HG02885 (cell line): ENCODE measurements around the gene SAMD11.
"Not testable (repeated sequence)": the region's sequence is repeated elsewhere in the genome, so short reads cannot be mapped to it uniquely, and the experiment has no call there.

Experiments
- ATAC-seq: cut with Tn5 transposase; IDR thresholded peaks from one replicate; pipeline ENCODE4 v1.9.1; 2021; ENCODE audit warnings: mild to moderate bottlenecking; ENCODE audit not compliant: unreplicated experiment, poor library complexity

SAMD11 gene

DNA sequence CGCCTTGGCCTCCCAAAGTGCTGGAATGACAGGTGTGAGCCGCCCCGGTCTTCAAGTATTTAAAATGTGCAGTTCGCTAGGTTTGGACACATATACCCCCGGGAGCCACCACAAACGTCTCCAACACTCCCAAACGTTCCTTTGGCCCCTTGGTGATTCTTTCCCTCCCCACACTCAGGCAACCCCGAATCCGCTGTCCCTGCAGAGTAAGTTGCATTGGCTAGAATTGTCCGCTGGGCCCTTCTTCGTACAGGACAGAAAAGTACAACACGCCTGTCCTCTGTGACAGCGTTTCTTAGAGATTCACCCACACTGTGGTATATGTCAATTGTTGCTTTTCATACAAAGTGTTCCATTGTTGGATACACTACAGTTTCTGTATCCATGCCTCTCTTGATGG is 61.4 kb downstream of the SAMD11 start:
- ATAC-seq = no peak

DNA sequence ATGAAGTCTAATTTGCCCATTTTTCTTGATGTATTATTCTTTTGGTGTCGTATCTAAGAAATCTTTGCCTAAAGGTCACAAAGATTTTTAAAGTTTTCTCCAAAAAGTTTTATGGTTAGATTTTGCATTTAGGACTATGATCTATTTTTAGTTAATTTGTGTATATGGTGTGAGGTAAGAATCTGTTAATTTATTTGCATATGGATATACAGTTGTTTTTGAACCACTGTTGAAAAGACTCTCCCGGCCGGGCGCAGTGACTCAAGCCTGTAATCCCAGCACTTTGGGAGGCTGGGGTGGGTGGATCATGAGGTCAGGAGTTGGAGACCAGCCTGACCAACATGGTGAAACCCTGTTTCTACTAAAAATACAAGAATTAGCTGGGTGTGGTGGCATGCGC is 64.3 kb downstream of the SAMD11 start:
- ATAC-seq = not testable (repeated sequence)

DNA sequence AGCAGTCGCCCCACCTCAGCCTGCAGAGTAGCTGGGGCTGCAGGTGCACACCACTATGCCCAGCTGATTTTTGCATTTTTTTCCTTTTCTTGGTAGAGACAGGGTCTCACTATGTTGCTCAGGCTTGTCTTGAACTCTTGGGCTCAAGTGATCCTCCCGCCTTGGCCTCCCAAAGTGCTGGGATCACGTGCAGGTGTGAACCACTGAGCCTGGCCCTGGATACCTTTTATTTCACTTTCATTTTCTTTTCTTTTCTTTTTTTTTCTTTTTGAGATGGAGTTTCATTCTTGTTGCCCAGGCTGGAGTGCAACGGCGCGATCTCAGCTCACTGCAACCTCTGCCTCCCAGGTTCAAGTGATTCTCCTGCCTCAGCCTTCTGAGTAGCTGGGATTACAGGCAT is 67.6 kb downstream of the SAMD11 start:
- not testable (repeated sequence) for ATAC-seq

DNA sequence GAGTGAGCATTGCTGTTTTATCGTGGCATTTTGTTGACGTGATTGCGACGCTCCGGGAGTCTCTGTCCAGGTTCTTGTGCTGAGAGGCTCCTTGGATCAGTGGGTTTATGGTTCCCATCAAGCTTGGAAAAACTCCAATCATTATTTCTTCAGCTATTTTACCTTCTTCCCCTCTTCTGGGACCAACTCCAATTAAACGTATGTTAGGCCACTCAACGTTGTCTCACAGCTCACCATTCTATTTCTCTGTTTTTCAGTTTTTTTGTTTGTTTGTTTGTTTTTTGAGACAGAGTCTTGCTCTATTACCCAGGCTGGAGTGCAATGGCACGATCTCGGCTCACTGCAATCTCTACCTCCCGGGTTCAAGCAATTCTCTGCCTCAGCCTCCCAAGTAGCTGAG is 68.2 kb downstream of the SAMD11 start:
- ATAC-seq = no peak

DNA sequence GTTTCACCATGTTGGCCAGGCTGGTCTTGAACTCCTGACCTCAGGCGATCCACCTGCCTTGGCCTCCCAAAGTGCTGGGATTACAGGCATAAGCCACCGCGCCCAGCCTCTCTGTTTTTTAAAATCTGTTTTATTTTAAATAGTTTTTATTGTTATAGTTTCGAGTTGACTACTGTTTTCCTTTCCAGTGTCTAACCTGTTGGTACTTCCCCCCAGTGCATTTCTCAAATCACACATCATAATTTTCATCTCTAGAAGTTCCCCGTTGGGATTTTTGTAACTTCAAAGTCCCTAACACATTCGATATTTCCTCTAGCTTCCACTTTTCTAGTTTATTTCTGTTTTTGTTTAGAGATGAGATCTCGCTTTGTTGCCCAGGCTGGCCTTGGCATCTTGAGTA is 68.6 kb downstream of the SAMD11 start:
- no peak for ATAC-seq

DNA sequence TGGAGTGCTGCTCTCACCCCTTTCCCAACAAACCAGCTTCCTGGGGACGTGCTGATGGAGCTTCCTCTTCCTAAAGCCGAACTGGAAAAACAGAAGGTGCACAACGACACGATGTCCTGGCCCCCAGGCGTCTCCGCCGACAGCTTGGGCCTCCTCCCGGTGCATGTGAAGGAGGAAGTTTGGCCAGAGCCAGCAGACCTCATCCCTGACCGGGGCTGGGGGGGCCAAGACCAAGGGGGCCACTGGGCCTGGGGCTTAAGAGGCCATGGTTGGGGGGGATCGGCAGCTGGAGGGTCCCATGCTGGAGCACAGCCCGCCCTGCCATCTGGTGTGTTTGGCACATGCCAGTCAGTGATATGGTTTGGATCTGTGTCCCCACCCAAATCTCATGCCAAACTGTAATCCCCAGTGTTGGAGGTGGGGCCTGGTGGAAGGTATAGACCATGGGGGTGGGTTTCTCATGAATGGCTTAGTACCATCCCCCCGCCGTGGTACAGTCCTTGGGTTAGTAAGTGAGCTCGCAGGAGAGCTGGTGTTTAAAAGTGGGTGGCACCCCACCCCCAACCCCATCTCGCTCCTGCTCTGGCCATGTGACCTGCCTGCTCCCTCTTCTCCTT is 69.8 kb downstream of the SAMD11 start:
- ATAC-seq = no peak
